GM23248 (cell line): ENCODE results near the gene GDF10. TPM values are rescaled to one million over a fixed set of nuclear protein-coding genes. Genes with fewer than 3 reads are reported as not detected.

Source experiments
- DNase-seq: peaks from one replicate; pipeline ENCODE4 v3.0.0-alpha.2; 2015
- H2AFZ ChIP-seq: fragments of 200-600 bp; sonication (generic); 2 replicates; pipeline ENCODE4 v1.6.1; 2016; ENCODE audit warnings: antibody characterized with exemption
- H3F3A ChIP-seq: fragments of 200-600 bp; sonication (generic); 2 replicates; pipeline ENCODE4 v1.6.1; 2016; ENCODE audit warnings: mild to moderate bottlenecking, antibody characterized with exemption, mixed run types; ENCODE audit not compliant: insufficient read depth
- H3K27ac ChIP-seq: fragments of 200-600 bp; sonication (generic); 2 replicates; pipeline ENCODE4 v1.5.1; 2016; ENCODE audit warnings: mild to moderate bottlenecking
- H3K27me3 ChIP-seq: fragments of 200-600 bp; sonication (generic); replicated peaks from 2 replicates; pipeline ENCODE4 v1.6.1; 2016; ENCODE audit warnings: mild to moderate bottlenecking; ENCODE audit not compliant: insufficient read depth
- H3K36me3 ChIP-seq: fragments of 200-600 bp; sonication (generic); 2 replicates; pipeline ENCODE4 v1.6.1; 2016; ENCODE audit warnings: low read depth, mild to moderate bottlenecking
- H3K4me1 ChIP-seq: fragments of 200-600 bp; sonication (generic); 2 replicates; pipeline ENCODE4 v1.6.1; 2016; ENCODE audit warnings: mild to moderate bottlenecking; ENCODE audit not compliant: insufficient read depth
- H3K4me2 ChIP-seq: fragments of 200-600 bp; sonication (generic); one replicate; pipeline ENCODE4 v1.6.1; 2016; ENCODE audit warnings: mild to moderate bottlenecking; ENCODE audit not compliant: unreplicated experiment
- H3K4me3 ChIP-seq: fragments of 200-600 bp; sonication (generic); 2 replicates; pipeline ENCODE4 v1.5.1; 2016; ENCODE audit warnings: mild to moderate bottlenecking
- H3K79me2 ChIP-seq: fragments of 200-600 bp; sonication (generic); 2 replicates; pipeline ENCODE4 v1.6.1; 2016; ENCODE audit warnings: mild to moderate bottlenecking; ENCODE audit not compliant: insufficient read depth
- H3K9ac ChIP-seq: fragments of 200-600 bp; sonication (generic); 2 replicates; pipeline ENCODE4 v1.6.1; 2016; ENCODE audit warnings: mild to moderate bottlenecking
- H3K9me2 ChIP-seq: fragments of 200-600 bp; sonication (generic); 2 replicates; pipeline ENCODE4 v1.6.1; 2016; ENCODE audit warnings: mixed run types, mild to moderate bottlenecking, moderate library complexity; ENCODE audit not compliant: insufficient read depth
- H3K9me3 ChIP-seq: fragments of 200-600 bp; sonication (generic); one replicate; pipeline ENCODE4 v1.6.1; 2017; ENCODE audit warnings: low read depth
- H4K20me1 ChIP-seq: fragments of 200-600 bp; sonication (generic); 2 replicates; pipeline ENCODE4 v1.6.0; 2016; ENCODE audit not compliant: insufficient read depth
- EZH2 ChIP-seq: fragments of 200-600 bp; sonication (generic); IDR thresholded peaks from 2 replicates; pipeline ENCODE4 v1.6.1; 2018; ENCODE audit warnings: antibody characterized with exemption, mild to moderate bottlenecking; ENCODE audit not compliant: insufficient read depth, poor library complexity, severe bottlenecking
- EZH2phosphoT487 ChIP-seq: fragments of 200-600 bp; sonication (generic); IDR thresholded peaks from 2 replicates; pipeline ENCODE4 v1.6.1; 2018; ENCODE audit warnings: antibody characterized with exemption, moderate library complexity, mild to moderate bottlenecking, low read depth; ENCODE audit not compliant: insufficient read depth
- WGBS, 2 experiments: methylation state at CpG; one replicate each; pipeline ENCODE4 v1.1.6; 2015 to 2017; ENCODE audit warnings: low lambda C conversion rate in 2 of 2, low coverage in 1 of 2; ENCODE audit errors: missing lambda C conversion rate in 2 of 2; 5-methylcytosine and 5-hydroxymethylcytosine counted together
- in situ Hi-C: fragments of 300-500 bp; cut with MboI; formaldehyde crosslinking; loops from 2 replicates; pipeline ENCODE4 v1.15.0; 2020
- polyA plus RNA-seq: library from polyadenylated mRNA; unstranded; fragments of >200 nt; fragmentation: Nextera tagmentation; extraction: Ambion mirVana; gene quantifications from 2 replicates; pipeline ENCODE4 v1.2.1, GENCODE V29; 2016
- total RNA-seq: library from RNA; depleted of rRNA; stranded (reverse); fragments of >200 nt; shearing (Covaris generic); gene quantifications from 2 replicates; pipeline ENCODE4 v1.2.3, GENCODE V29; 2014

Gene GDF10
- total and polyA plus RNA-seq, 2 experiments from 2014 or later: 0.08 to 0.22 TPM

DNA sequence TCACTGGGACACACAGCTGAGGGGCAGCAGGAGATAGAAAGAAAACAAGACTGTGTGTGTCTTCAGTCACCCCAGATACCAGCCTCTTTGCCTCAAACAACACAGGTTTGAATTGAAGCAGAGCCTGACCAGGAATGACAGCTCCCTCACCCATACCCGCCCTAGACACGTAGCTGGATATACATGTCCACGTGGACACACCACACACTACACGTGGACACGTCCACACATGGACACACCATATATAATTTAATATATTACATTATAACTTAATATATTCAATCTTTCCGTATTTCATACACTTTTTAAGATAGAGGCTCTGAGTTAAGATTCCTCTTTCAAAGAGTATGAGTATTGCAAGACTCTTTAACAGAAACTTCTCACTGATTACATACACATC is 33.5 kb downstream of the GDF10 start:
- Histone ChIP-seq H3K4me1 (no peaks in the 10 kb centered on the region), H4K20me1 (no peaks in the 10 kb centered on the region), H3K9ac (no peak overlapping the region), H3K27ac (no peak overlapping the region), H2AFZ (no peak overlapping the region), H3K4me2 (no peak overlapping the region), H3K4me3 (no peak overlapping the region), H3K79me2 (no peaks in the 10 kb centered on the region), H3K36me3 (no peaks in the 10 kb centered on the region), H3K9me3 (no peaks in the 10 kb centered on the region), H3K9me2 (no peaks in the 10 kb centered on the region), H3F3A (no peaks in the 10 kb centered on the region), H3K27me3 (peaks cover 39% of the 10 kb centered on the region)
- TF ChIP-seq EZH2phosphoT487 (no peak), EZH2 (no peak)
- 46 to 48% methylated on average over 6 of the region's 6 CpGs for WGBS, 2 experiments
- in situ Hi-C loops: no loop called here
- no peak for DNase-seq

DNA sequence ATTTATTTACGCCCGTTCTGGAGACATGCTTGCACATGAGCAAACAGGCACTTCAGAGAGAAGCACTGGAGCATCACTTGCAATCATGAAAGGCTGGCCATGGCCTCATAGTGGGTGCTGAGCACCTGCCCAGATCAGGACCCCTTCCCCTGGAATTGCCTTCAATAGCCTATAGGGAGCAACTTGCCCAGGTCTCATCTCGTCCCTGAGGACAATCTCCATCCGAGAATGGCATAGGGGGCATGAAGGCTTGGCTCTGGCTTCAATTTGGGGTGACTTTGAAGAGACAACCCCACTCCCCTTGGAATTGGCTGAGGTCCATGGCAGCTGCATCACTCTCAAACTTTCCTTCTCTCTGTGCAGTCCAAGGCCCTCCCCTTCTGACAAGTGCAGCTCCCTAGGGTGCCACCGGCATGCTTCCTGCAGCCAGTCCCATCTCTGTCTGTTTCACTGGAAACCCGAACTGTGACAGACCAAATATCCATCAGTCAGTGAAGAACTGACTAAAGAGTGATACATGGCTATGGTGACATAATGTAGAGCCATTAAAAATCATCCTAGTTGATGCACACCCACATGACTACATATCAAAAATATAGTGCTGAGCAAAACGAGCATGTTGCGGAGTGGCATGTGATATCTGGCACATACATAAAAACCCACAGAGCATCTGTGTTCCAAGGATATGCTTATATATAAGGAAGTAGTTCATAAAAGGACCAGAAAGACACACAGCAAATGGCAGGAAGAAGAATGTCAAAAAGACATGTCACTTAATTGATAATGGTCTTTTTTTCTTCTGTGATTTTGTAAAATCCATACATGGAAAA is 34.7 kb downstream of the GDF10 start:
- H3K9me2 ChIP-seq: no peaks in the 10 kb centered on the region
- H3K9ac ChIP-seq: no peak overlapping the region
- no peak for TF ChIP-seq EZH2phosphoT487
- TF ChIP-seq EZH2: no peak
- in situ Hi-C loops: no loop called here
- H4K20me1 ChIP-seq: no peaks in the 10 kb centered on the region
- no peak overlapping the region for H2AFZ ChIP-seq
- no peaks in the 10 kb centered on the region for H3K4me1 ChIP-seq
- H3K36me3 ChIP-seq: no peaks in the 10 kb centered on the region
- H3K4me2 ChIP-seq: no peak overlapping the region
- no peak overlapping the region for H3K4me3 ChIP-seq
- WGBS, 2 experiments: 68 to 75% methylated on average over 8 of the region's 8 CpGs
- no peaks in the 10 kb centered on the region for H3K9me3 ChIP-seq
- no peak for DNase-seq
- no peaks in the 10 kb centered on the region for H3F3A ChIP-seq
- H3K27ac ChIP-seq: no peak overlapping the region
- H3K27me3 ChIP-seq: peaks cover 46% of the 10 kb centered on the region
- no peaks in the 10 kb centered on the region for H3K79me2 ChIP-seq

DNA sequence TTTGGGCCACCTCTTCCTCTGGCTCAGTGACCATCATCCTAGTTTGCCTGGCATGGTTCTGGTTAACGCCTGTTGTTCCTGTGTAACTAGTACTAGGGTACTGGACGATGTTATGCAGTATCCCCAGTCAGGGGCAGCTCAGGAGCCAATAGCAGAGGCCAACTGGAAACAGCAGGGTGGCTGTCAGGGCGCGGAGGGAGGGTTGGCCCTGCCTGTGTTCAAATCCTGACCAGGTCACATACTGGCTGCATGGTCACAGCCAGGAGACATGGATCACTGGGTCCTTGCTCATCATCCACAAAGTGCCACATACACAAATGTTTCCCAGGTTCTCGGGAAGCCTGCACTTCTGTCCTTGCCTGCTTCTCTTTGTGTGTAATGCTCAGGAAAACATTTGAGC is 35.9 kb downstream of the GDF10 start:
- Histone ChIP-seq H4K20me1 (no peaks in the 10 kb centered on the region), H3K27me3 (peaks cover 46% of the 10 kb centered on the region), H3K27ac (no peak overlapping the region), H3K9me2 (no peaks in the 10 kb centered on the region), H2AFZ (no peak overlapping the region), H3K9me3 (no peaks in the 10 kb centered on the region), H3F3A (no peaks in the 10 kb centered on the region), H3K4me3 (no peak overlapping the region), H3K36me3 (no peaks in the 10 kb centered on the region), H3K79me2 (no peaks in the 10 kb centered on the region), H3K4me2 (no peak overlapping the region), H3K4me1 (no peaks in the 10 kb centered on the region), H3K9ac (no peak overlapping the region)
- in situ Hi-C loops: no loop called here
- DNase-seq: no peak
- 20 to 23% methylated on average over 5 of the region's 5 CpGs for WGBS, 2 experiments
- no peak for TF ChIP-seq EZH2
- no peak for TF ChIP-seq EZH2phosphoT487

DNA sequence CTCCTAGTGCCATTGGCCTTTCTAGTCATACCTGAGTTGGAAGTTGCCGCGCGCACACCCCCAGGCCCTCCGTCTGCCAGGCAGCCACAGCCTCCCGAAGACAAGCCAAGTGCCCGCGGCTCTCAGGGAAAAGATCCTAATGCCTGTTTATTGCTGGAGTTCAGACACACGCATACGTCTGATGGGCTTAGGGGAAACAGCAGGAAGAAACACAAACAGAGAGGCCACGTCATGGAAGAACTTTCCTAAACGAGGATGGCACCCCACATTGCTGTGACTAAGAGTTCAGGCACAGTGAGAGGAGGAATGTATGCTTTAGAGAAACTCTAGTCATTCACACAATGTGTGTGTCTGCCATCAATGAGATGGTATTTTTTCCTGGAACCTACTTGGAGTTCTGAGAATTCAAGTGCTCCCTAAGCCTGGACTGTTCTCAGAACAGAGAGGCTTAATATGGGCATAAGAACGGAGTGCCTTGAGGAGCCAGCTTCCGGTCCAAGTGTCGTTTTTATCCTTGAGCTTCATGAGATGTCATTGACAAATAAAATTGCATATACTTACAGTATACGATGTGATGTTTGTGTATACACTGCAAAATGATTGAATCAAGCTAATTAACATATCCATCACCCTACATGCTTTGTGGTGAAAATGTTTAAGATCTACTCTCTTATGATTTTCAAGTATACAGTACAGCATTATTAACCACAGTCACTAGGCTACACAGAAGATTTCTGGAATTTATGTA is 36.6 kb downstream of the GDF10 start:
- no peaks in the 10 kb centered on the region for H3K79me2 ChIP-seq
- no peaks in the 10 kb centered on the region for H3K9me2 ChIP-seq
- H3K4me1 ChIP-seq: no peaks in the 10 kb centered on the region
- H4K20me1 ChIP-seq: no peaks in the 10 kb centered on the region
- no peak overlapping the region for H3K9ac ChIP-seq
- TF ChIP-seq EZH2phosphoT487 (no peak), EZH2 (no peak)
- DNase-seq: peak; percentile 40
- no peaks in the 10 kb centered on the region for H3K36me3 ChIP-seq
- H3K4me3 ChIP-seq: no peak overlapping the region
- 64 to 66% methylated on average over 15 of the region's 15 CpGs for WGBS, 2 experiments
- H3K4me2 ChIP-seq: no peak overlapping the region
- H3F3A ChIP-seq: no peaks in the 10 kb centered on the region
- H3K9me3 ChIP-seq: no peaks in the 10 kb centered on the region
- peaks cover 46% of the 10 kb centered on the region for H3K27me3 ChIP-seq
- no peak overlapping the region for H2AFZ ChIP-seq
- no peak overlapping the region for H3K27ac ChIP-seq
- in situ Hi-C loops: no loop called here
